Measurements from ENCODE around the gene RXRB. TPM values are rescaled to one million over a fixed set of nuclear protein-coding genes. Genes with fewer than 3 reads are reported as not detected.

The RXRB gene
- total RNA-seq, 2 donors from 2014 or later: 24.8 to 27.2 TPM

GRCh38 chr6:33191383-33192104, 8.9 kb downstream of the RXRB start:
- 67 to 79% methylated on average over 3 to 8 of the region's 8 CpGs for WGBS, 2 experiments (ENCODE audit: insufficient coverage in 1 of 2, insufficient read length in 1 of 2)

GRCh38 chr6:33190504-33191107, 9.9 kb downstream of the RXRB start:
- Histone ChIP-seq H3K4me1 (ENCODE audit: control insufficient read depth, insufficient read depth, low read length) (peaks cover 4% of the 10 kb centered on the region), H3K9me3 (ENCODE audit: control insufficient read depth, low read length) (no peaks in the 10 kb centered on the region), H3K27me3 (ENCODE audit: control insufficient read depth, insufficient read depth, low read length, poor library complexity, severe bottlenecking) (peaks cover 62% of the 10 kb centered on the region), H3K4me3 (ENCODE audit: low read length) (no peak overlapping the region), H3K36me3 (ENCODE audit: control insufficient read depth, insufficient read depth, low read length) (peaks cover 13% of the 10 kb centered on the region), H3K27ac (ENCODE audit: low read depth, low read length) (no peak overlapping the region), H3K9ac (ENCODE audit: extremely low read depth, low read length, poor library complexity, severe bottlenecking) (no peak overlapping the region)
- Mint-ChIP-seq H3K27ac (no peak overlapping the region), H3K4me1 (peaks cover 11% of the 10 kb centered on the region), H3K27me3 (ENCODE audit: insufficient read depth) (peaks cover 65% of the 10 kb centered on the region), H3K4me3 (no peak overlapping the region), H3K36me3 (ENCODE audit: low read depth) (peaks cover 17% of the 10 kb centered on the region), H3K9me3 (no peaks in the 10 kb centered on the region)
- TF ChIP-seq CTCF (conservative IDR thresholded peaks at IDR 0.05): no peak
- WGBS, 2 experiments (ENCODE audit: insufficient coverage in 1 of 2, insufficient read length in 1 of 2): 90 to 94% methylated on average over 2 to 11 of the region's 11 CpGs
- DNase-seq: no peak

More at GRCh38 chr6:33191383-33192104, 8.9 kb downstream of the RXRB start:
- Histone ChIP-seq H3K9me3 (ENCODE audit: control insufficient read depth, low read length) (no peaks in the 10 kb centered on the region), H3K9ac (ENCODE audit: extremely low read depth, low read length, poor library complexity, severe bottlenecking) (no peak overlapping the region), H3K36me3 (ENCODE audit: control insufficient read depth, insufficient read depth, low read length) (peaks cover 23% of the 10 kb centered on the region), H3K4me1 (ENCODE audit: control insufficient read depth, insufficient read depth, low read length) (peaks cover 4% of the 10 kb centered on the region), H3K27me3 (ENCODE audit: control insufficient read depth, insufficient read depth, low read length, poor library complexity, severe bottlenecking) (peaks cover 56% of the 10 kb centered on the region), H3K4me3 (ENCODE audit: low read length) (no peak overlapping the region), H3K27ac (ENCODE audit: low read depth, low read length) (no peak overlapping the region)
- Mint-ChIP-seq H3K4me3 (peak overlapping the region; percentile 61), H3K27me3 (ENCODE audit: insufficient read depth) (peaks cover 56% of the 10 kb centered on the region), H3K4me1 (peaks cover 11% of the 10 kb centered on the region), H3K36me3 (ENCODE audit: low read depth) (peaks cover 26% of the 10 kb centered on the region), H3K27ac (no peak overlapping the region), H3K9me3 (no peaks in the 10 kb centered on the region)
- no peak for TF ChIP-seq CTCF (conservative IDR thresholded peaks at IDR 0.05)
- DNase-seq: peak; percentile 55

- H3K4me3 Mint-ChIP-seq: no peak overlapping the region
- peaks cover 9% of the 10 kb centered on the region for H3K36me3 Mint-ChIP-seq (ENCODE audit: low read depth)
- H3K9me3 Mint-ChIP-seq: no peaks in the 10 kb centered on the region
- 84 to 86% methylated on average over 5 to 7 of the region's 7 CpGs for WGBS, 2 experiments (ENCODE audit: insufficient coverage in 1 of 2, insufficient read length in 1 of 2)
- no peaks in the 10 kb centered on the region for H3K9me3 ChIP-seq (ENCODE audit: control insufficient read depth, low read length)
- H3K4me1 Mint-ChIP-seq: peaks cover 11% of the 10 kb centered on the region
- peaks cover 62% of the 10 kb centered on the region for H3K27me3 ChIP-seq (ENCODE audit: control insufficient read depth, insufficient read depth, low read length, poor library complexity, severe bottlenecking)
- H3K27ac ChIP-seq (ENCODE audit: low read depth, low read length): no peak overlapping the region
- peaks cover 4% of the 10 kb centered on the region for H3K4me1 ChIP-seq (ENCODE audit: control insufficient read depth, insufficient read depth, low read length)
- H3K9ac ChIP-seq (ENCODE audit: extremely low read depth, low read length, poor library complexity, severe bottlenecking): no peak overlapping the region
- no peak overlapping the region for H3K4me3 ChIP-seq (ENCODE audit: low read length)
- peaks cover 7% of the 10 kb centered on the region for H3K36me3 ChIP-seq (ENCODE audit: control insufficient read depth, insufficient read depth, low read length)
- H3K27me3 Mint-ChIP-seq (ENCODE audit: insufficient read depth): peaks cover 67% of the 10 kb centered on the region
- no peak for DNase-seq
- H3K27ac Mint-ChIP-seq: no peak overlapping the region
- no peak for TF ChIP-seq CTCF (conservative IDR thresholded peaks at IDR 0.05)
Measured at GRCh38 chr6:33189625-33190448, 10.6 kb downstream of the RXRB start.
